Fibroblast of pulmonary artery (primary cell): ENCODE results near the gene DIPK1A.

Source experiments
- DNase-seq: peaks from one replicate; pipeline ENCODE4 v3.0.0-alpha.2; 2010; ENCODE audit warnings: low read depth
- H3K4me3 ChIP-seq: replicated peaks from 2 replicates; pipeline ENCODE4 v1.5.1; 2011; ENCODE audit warnings: low read depth, mild to moderate bottlenecking, control low read depth, low read length, moderate library complexity
- CTCF ChIP-seq: IDR thresholded peaks from 2 replicates; pipeline ENCODE4 v1.5.1; 2011; ENCODE audit warnings: mild to moderate bottlenecking, control low read depth, low read length, inconsistent platforms; ENCODE audit errors: missing control alignments

The DIPK1A gene

GRCh38 chr1:92870591-92870990, 90.7 kb downstream of the DIPK1A start:
- DNase-seq, result no peak
- TF ChIP-seq CTCF, result no peak
- H3K4me3 ChIP-seq, result no peak overlapping the region

DNA sequence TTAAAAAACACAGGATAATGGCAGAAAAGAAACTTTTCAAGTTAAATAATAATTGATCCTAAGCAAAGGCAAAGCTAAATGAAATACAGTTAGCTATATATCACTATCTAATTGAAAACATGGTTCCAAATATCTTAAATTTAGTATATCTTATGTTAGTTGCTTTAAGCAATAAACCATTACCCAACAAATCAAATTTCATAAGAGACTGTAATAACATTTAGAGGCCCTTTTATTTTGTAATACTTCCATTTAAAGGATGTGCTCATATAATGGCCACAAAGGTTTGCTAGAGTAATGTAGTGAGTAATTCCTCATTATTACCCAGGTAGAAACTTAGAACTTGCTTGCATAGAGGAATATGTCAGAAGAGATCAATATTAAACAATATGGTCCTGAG, 97.1 kb downstream of the DIPK1A start:
- no peak for DNase-seq
- no peak overlapping the region for H3K4me3 ChIP-seq
- no peak for TF ChIP-seq CTCF

DNA sequence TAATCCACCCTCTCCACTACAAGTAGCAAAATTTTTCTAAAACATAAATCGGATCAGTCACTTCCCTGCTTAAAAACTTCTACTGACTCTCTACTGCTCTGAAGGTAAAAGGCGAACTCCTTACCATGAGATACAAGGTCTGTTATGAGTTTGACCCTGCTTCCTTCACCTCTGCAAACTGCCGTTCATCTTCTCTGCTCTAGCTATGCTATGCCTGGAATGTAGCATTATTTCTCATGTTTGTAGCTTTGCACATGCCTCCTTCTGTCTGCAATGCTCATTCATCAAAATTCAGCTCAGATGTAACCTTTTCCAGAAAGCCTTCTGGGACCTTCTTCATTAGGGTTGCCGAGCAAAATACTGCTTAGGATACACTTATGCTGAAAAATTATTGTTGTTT, 98.7 kb downstream of the DIPK1A start:
- H3K4me3 ChIP-seq, result no peak overlapping the region
- no peak for DNase-seq
- TF ChIP-seq CTCF, result no peak

DNA sequence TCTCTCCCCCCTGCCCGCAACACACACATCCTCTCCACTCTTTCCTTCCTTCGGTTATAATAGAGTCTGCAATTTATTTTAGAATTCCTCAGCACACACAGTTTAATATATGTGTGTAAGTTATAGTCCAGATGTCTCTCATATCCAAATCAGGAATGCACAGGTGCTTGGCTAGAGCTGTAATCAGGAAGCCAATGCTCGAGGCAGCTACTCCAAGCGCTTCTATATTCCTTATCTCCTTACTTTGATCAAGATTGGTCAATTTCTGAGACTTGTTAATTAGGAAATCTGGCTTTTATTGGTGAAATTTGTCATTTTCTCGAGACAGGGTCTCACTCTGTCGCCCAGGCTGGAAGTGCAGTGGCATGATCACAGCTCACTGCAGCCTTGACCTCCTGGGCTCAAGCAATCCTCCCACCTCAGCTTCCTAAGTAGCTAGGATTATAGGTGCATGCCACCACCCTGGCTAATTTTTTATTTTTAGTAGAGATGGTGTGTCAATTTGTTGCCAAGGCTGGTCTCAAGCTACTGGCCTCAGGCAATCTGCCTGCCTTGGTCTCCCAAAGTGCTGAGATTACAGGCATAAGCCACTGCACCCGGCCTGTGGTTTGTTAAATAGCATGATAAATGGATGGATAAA, 101.7 kb downstream of the DIPK1A start:
- H3K4me3 ChIP-seq, result no peak overlapping the region
- no peak for TF ChIP-seq CTCF
- DNase-seq, result no peak

- DNase-seq, result peak; percentile 90
- H3K4me3 ChIP-seq, result no peak overlapping the region
- TF ChIP-seq CTCF, result peak; percentile 97
Measured at GRCh38 chr1:92858564-92859399, 102.5 kb downstream of the DIPK1A start.

DNA sequence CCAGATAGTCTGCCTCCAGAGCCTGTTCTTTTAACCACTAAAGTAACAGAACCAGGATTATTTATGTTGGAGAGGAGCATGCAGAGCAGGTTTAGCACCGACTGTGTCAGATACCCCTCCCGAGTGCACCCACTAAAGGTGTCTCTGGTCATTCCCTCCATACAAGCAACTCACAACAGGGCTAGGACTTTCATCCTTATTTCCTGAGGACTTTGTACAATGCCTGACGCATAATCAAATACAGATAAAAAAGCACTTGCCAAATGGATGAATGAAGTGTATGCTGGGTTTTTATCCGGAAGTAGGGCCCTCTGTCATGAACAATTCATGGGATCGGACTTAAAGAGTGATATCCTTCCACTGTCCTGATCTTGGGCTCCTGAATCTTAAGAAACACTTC, 103.4 kb downstream of the DIPK1A start:
- TF ChIP-seq CTCF, result no peak
- no peak for DNase-seq
- H3K4me3 ChIP-seq, result no peak overlapping the region
